GM19452 (cell line): ENCODE data around the gene RFX2.
"Not testable (repeated sequence)": the region's sequence is repeated elsewhere in the genome, so short reads cannot be mapped to it uniquely, and the experiment has no call there.

Experiments used
- ATAC-seq: cut with Tn5 transposase; IDR thresholded peaks from one replicate; pipeline ENCODE4 v1.9.1; 2021; ENCODE audit not compliant: unreplicated experiment

Gene RFX2

DNA sequence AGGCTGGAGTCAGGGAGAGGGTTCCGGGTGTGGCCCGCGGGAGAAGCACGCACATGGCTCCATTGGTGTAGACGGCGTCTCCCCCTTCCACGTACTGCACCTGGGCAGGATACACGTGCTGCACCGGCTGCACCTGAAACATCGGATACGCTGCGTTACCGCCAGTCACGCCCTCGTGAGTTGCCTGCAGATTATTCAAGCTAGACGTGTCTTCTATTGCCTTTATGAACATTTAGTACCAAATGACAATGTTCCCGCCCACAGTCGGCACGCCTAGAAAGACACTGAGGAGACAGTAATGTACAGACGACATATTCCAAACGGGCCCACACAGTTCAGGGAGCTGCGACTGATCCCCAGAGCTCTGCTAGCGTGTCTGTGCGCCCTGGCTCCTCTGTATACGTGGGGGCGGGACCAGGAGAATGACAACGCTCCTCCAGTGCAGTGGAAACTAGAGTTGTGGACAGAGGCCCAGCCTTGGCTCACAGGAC lies 68.3 kb downstream of the RFX2 start:
- no peak for ATAC-seq

DNA sequence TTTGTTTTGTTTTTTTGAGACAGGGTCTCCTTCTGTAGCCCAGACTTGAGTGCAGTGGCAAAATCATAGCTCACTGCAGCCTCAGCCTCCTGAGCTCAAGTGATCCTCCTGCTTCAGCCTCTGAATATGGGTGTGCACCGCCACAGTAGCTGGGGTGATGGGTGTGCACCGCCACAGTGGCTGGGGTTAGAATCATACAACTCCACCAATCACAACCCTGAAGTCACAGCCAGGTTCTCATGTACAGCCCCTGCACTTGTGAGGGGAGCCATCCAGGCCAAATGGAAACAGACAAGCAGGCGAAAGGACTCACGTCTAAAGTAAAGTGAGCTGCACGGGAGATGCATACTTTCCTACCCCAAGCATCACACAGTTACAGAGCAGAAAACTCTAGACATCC lies 69.2 kb downstream of the RFX2 start:
- no peak for ATAC-seq

DNA sequence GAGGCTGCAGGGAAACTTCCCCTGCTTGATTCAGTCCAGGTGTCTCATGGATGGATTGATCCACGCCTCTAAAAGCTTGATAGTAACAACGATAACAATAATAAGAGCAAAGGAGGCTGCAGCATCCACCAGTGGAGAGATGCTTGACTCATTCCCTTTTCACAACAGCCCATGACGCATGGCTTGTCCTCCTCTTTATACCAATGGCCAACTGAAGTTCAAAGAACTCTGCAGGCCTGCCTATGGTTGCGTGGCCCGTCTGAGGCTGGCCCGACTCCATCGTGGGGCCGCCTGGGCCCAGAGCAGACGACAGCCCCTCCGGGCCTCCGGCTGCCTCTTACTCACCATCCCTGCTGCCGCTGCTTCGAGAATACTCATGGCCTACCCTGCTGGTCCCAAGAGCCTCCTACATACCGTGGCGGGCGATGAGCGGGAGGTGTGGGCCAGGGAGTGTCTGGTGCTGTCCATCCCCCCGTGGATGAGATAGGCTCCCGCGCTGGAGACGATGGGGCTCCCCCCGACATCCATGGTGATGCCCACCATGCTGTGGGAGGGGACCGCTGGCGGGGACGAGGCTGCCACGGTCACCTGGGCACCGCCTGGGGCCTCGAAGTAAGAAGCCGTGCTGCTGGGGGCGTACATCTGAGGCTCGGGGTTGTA lies 70.6 kb downstream of the RFX2 start:
- no peak for ATAC-seq

DNA sequence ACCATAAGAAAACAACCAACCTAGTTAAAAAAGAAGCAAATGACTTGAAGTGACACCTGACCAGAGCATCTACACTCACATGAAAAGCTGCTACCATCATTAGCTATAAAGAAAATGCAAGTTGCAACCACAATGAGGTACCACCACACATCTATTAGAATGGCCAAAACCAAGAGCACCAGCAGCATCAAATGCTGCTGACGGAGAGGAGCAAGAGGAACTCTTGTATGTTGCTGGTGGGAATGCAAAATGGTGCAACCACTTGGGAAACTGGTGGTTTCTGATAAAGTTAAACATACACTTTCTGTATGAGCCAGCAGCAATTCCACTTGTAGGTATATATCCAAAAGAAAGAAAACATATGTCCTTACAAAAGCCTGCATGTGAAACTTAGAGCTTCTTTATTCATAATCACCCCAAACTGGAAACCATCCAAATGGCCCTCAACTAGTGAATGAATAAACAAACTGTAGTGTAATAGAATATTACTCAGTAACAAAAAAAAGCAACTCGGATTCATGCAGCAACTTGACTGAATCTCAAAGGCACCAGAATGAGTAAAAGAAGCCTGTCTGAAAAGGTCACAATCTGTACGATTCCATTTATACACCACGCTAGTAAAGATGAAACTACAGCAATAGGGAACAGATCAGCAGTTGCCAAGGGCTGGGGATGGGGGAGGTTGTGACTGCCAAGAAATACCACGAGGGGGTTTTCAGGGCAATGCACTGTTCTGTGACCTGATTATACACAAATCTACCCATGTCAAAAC lies 71.5 kb downstream of the RFX2 start:
- ATAC-seq: no peak

DNA sequence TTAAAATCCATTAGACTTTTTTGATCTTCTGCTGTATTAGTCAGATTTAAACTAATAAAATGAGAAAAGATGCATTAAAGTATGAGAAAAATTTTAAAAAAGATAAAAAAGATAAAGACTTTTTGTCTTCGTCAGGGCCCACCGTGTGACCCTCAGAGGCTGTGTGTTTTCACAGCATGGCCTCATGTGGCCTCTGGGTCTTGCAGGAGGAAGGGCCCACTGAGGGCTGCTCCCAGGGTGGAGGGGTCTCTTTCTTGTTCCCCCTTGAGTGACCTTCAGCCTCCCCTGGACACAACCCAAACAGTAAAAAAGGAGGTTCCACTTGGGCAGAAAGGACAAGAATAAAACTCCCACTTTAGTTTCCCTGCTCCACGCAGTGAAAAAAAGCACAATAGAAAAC lies 75.3 kb downstream of the RFX2 start:
- ATAC-seq: no peak

DNA sequence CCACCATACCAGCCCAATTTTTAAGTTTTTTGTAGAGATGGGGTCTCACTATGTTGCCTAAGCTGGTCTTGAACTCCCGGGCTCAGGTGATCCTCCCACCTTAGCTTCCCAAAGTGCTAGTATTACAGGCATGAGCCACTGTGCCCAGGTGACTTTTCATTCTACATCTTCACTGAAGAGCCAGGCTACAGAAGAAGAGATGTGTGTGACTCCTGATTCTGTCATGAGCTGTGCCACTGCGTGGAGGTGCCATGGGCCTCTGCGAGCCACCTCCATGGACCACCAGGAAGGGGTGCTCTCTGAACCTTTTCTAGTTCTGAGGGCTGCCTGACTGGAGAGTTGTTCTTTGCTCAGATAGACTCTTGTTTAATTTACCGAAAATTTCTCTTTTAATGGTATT lies 75.8 kb downstream of the RFX2 start:
- ATAC-seq: no peak

DNA sequence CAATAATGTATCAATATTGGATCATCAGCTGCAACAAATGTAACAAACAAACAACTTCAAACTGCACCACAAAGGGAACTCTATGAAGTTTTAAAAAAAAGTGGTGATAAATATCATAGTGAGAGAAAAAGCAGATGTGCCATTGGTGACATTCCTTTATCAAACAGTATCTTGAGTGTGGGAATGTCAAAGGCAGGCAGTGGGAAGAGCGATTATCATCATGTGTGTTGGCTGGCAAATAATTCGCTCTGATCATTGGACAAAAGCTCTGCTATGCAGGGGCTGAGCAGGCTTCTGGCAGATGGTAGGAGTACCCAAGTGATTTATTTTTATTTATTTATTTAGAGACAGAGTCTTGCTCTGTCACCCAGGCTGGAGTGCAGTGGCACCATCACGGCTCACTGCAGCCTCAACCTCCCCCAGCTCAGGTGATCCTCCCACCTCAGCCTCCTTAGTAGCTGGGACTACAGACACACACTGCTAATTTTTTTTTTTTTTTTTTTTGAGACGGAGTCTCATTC lies 76.5 kb downstream of the RFX2 start:
- no peak for ATAC-seq

DNA sequence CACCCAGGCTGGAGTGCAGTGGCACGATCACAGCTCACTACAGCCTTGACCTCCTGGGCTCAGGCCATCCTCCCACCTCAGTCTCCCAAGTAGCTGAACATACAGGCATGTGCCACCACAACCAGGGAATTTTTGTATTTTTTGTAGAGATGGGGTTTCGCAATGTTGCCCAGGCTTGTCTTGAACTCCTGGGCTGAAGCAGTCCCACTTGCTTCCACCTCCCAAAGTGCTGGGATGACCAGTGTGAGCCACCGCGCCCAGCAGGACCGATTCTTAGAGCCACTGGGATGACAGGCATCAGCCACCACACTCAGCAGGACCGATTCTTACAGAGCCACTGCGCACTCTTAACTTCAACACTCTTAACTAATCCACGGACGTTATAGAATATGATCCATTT lies 77.5 kb downstream of the RFX2 start:
- no peak for ATAC-seq

DNA sequence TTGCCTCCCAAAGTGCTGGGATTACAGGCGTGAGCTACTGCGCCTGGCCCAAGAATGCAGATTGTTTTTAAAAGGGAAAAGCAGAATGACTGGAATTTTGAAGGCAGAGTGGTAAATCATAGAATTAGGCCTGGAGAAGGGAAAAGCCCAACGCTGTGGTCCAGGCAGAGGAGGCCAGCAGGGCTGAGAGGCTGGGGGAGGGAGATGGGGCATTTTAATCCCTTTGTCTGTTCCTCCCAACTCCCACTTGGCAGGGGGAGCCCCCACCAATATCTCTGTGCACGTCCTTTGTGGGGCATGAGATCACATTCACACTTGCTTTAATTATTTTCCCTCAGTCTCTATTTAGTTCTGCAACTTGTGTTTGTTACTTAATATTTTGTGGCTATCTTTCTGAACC lies 77.9 kb downstream of the RFX2 start:
- no peak for ATAC-seq

DNA sequence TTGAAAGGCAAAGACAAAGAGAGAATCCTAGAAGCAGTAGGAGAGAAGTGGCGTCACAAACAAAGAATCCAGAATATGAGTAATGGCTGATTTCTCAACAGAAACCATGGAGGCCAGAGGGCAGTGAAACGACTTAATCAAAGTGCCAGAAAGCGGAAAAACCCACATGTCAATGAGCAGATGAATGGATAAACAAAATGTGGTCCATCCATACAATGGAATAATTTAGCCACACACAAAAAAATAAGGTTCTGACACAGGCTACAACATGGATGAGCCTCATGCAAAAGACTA lies 80.1 kb downstream of the RFX2 start:
- no peak for ATAC-seq

DNA sequence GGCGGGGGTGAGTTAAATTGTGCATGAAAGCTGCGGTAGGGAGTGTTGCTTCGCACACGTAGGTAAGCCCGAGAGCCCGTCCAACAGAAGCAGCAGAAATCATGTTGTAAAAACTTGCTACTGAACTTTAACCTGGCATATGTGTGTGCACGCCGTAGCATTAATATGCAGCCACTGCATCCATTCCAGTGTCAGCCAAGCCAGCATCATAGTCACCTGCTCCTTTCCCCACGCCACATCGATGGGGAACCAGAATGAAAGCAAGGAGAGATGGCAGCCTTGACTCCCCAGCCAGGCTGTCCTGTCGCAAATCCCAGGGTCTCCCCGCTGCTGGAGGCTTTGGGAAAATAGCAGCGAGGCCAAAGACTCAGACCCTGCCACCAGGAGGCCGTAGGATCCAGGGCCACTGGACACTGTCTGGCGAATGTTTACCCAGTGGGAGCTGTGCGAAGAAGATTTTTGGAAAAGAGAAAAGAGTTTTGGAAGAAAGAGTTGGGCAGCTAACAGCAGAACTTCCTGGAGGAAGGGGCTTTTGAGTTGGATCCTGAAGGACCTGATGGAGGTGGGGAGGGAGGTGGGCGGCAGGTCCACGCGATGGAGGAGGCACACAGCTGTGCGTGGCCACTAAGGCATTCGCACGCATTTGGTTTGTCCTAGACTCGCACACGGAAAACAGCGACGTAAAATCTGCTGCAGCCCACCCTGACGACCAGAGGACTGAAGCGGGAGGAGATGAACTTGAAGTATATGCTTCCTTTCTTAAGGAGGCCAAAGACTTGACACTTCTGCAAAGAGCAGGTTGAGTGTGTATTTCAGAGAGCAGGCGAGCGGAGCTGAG lies 83.7 kb downstream of the RFX2 start:
- ATAC-seq: no peak

DNA sequence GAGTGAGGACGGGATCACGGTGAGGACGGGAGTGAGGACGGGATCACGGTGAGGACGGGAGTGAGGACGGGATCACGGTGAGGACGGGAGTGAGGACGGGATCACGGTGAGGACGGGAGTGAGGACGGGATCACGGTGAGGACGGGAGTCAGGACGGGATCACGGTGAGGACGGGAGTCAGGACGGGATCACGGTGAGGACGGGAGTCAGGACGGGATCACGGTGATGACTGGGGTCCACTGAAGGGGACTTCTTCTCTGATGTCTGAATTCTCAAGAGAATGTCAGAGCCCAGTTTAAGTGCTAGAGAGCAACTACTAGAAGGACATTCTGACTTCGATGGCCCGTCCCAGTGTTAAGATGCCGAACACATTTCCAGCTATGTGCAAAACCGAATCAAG lies 85.5 kb downstream of the RFX2 start:
- not testable (repeated sequence) for ATAC-seq

DNA sequence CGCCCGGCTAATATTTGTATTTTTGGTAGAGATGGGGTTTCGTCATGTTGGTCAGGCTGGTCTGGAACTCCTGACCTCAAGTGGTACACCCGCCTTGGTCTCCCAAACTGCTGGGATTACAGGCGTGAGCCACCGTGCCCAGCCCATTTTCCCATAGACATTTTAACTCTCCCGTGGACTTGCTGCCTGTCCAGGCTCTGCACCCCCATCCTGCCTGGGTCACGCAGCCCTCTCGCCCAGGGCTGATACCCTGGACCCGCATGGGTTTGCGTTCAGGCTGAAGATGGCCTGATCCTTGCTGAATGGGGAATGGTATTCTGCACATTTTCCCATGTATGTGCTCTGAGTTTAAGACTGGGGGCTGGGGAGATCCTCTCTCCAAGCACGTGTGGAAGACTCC lies 86.4 kb downstream of the RFX2 start:
- ATAC-seq: no peak

DNA sequence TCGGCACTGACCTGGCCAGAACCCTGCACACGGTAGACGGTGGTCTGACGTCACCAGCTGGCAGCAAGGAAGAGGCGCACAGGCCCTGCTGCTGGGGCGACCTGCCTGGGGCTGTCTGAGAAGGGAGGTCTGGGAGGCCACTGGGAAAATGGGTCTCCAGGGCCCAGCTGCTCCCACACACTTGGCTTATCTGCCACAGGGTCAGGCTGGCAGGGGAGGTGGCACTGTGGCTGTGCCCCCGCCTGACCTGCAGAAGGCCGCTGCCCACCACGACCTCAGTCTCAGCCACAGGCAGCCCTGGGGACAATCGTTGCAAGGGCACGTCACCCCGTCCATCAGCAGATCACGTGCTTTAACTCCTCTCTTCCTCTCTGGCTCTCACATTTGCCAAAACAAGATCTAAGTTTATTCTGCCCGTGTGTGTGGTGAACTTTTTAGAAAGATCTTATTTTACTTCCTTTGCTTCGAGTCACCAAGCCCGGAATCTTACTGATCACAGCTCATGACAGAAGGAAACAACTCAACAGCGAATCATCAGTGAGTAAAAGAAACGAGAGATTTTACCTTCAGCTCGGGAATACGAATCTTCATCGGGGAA lies 87.1 kb downstream of the RFX2 start:
- no peak for ATAC-seq

DNA sequence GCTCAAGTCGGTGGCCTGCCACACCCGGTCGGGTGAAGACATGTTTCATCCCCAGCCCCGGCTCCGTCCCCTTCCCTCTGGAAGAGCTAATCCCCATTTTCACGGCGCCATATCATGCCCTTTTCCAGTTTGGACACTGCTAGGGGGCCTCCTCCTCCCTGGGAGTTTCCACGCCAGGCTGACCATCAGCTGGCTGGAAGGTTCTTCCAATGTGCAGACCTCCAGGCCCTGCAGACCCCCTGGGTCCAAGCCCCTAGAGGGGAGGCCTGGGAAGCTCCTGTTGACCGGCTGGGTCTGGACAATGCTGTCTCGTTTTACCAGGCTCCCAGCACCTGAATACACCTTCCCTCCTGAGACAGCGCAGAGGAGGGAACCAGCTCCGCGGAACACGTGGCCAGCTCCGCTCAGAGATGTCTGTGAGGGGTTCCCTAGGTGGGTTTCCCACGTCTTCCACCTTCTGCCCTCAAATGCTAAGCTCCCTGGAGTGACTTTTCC lies 87.7 kb downstream of the RFX2 start:
- ATAC-seq: no peak

DNA sequence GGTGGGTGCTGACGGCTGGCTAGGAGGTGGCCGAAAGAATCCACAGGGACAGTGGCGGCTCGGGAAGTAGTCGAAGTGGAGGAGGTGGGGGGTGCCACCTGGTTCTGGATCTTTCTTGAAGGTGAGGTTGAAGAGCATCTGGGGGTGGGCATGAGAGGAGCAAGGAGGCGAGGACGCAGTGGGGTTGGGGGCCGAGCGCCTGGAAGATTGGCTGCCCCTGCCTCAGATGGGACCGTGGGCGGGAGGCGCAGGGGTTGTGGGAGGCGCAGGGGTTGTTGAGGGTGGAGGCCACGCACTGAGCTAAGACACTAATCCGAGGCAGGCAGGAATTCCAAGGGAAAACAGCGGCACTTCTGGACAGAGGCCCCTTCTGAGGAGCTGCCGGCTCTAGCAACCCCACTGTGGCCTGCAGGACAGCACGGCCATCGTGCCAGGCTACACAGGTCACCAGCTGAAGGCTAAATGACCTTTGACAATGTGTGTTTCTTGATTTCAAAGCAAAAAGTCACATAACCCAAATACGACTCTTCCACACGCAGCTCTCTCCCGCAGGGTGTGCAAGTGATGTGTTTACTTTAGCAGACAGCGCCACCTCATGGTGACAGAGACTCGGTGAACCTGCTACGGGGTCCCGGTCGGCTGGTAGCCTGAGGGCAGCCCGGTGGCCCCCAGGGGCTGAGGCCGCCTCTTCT lies 88.3 kb downstream of the RFX2 start:
- ATAC-seq: no peak

DNA sequence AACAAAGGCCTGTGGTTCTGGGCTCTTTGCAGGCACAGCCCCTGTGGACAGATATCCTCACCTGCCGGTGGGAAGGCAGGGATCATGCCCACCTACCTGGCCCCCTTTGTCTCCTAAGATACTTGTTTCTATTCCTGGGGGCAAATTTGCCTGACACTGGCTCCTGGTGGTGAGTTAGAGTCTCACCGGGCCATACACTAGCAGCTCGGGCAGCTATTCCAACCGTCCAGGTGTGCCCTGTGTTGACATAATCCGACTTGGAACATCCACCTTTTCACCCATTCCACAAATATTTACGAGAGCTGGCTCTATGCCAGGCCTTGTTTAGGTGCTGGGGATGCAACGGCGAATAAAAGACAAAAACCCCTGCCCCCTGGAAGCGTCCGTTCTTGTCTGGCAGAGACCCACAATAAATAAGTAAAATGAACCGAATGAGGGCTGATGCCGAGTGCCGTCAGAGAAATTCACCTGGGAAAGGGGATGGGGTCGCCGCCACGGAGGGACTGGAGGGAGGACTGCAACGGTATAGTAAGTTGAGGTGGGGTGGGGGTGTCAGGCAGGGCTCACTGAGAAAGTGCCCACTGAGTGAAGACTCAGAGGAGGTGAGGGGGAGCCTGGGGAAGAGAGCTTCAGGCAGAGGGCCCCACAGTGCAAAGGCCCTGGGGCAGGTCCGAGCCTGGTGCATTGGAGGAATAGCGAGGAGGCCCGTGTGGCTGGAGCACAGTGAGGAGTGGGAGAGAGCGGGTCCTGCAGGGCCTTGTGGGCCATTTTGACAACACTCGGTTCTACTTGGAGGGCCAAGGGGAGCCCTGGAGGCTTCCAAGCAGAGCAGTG lies 89.1 kb downstream of the RFX2 start:
- ATAC-seq: no peak

DNA sequence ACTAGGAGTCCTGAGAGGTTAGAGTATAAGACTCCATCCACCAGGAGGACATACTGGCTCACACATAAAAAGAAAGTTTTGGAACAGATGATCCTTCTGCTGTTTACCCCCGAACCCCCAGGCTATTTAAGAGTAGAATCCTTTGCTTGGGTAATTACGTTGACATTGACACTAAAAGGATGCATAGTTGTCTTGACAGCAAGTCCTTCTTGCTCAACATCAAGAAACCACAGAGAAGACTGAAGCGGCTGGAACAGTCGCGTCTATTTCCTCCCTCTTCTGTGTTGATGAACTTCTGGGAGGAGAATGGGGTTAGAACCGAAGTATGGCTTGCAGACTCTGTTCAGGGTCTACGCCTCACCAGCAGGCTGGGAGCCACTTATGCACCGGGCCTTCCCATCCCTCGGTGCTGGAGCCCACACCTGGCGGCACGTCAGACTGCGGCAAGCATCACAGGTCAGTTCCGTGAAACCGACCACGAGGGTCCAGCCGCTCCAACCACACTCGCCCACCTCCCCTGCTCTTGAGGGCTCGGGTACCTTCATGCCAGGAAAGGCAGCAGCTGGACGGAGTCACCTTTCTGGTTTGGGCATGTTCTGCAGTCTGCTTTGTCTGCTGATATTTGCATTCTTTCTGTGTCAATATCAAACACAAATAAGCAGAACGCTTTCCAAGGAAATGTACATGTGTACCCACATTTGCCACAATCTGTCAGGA lies 90.0 kb downstream of the RFX2 start:
- no peak for ATAC-seq

DNA sequence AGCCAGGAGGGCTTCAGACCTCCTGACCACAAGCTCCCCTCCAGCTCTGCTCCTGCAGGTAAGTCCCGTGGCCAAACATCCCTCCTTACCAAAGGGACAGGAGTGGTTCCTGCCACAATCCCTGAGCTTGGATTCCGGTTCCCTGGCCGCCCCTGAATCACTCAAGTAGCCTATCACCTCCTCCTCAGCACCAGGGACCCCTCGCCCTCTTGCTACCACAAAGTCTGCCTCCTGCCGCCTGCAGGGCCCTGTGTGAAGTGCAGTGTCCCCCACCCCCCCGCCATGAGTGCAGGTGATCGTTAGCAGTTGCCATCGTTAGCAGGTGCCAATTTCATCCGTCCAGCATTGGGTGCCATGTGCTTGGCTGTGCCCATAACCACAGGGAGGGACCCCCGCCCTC lies 91.5 kb downstream of the RFX2 start:
- ATAC-seq: no peak
